HTERT RPE-1 (cell line): ENCODE measurements around the gene UNC13B.
"Not testable (repeated sequence)": the region's sequence is repeated elsewhere in the genome, so short reads cannot be mapped to it uniquely, and the experiment has no call there.

Experiments used
- in situ Hi-C: fragments of 300-500 bp; cut with MboI; formaldehyde crosslinking; loops from 4 replicates; pipeline ENCODE4 v1.14.3; 2020; ENCODE audit warnings: low sequenced_read_pairs

The UNC13B gene

DNA sequence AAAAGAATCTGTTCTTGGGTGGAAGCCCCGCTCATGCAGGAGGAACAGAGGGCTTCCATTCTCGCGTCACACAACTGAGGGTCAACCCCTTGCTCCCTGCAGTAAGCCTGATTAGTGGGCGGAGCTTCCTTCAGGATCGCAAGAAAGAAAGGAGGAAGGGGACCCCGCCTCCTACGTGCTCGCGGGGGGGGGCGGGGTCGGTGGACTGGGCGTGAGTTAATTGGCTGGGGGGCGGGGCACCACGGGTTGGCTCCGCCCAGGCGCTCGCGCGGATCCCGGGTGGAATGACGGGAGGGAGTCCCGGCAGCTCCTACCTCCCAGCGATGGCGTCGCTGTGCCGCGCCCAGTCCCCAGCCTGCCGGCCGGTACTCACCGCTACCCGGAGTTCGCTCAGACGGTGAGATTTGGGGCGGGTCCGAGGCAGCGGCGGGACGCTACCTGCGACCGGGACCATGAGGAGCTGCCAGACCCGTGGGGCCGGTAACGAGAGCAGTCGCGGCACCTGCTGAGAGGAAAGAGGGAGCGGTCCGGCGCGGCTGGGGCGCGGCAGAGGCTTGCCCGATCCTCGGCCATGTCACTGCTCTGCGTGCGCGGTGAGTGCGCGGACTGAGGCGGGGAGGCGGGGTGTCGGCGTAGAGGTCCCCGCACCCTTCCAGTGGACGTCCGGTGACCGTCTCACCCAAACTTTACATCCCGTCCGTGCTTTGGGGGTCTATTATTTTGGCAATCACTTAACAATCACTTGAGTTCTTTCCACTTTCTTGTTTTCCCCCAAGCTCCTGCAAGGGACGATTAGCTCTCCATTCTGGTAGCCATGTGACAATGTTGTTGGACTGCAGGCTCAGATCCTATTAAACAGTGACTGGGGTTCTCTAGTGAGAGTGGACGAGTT lies at the start of gene UNC13B:
Gene UNC13B, plus strand, starts transcription at position 297 of the 892 bp plus-strand sequence. Its CDS starts 275 bp downstream, at position 572.
- in situ Hi-C loops = no loop called here

DNA sequence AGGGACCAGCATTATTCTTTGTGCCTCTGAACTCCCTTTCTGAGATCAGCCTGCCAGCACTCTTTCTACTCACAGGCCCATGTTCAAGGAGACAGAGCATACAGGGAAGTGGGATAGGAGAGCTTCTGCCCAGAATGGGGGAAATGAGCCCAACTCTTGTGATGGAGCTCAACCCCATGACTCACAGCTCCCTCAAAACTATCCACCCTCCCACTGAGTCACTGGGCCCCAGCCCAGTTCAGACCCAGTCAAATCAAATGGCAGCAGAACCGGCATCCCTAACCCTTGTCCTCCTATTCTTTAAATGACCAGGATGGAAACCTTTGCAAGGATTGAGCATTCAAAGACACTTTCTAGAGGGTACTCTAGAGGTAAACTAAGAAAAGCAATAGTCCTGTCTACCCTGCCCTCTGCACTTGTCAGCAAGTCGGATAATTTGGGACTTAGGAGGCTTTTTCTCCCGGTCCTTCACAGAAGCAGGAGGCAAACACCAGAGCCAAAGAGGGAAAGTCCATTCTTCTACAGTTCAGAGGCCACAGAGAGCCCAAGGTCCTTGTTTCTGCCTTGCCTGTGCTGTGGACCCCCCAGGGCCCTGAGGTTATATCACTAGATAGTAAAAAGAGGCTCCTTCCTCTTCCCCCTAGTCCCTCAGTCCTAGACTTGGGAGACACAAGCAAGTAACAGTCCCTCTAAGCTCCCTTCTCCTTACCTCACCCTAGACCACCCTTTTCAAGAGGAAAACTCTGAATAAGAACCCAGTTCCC lies 49.4 kb upstream of the UNC13B start:
- in situ Hi-C loops = no loop called here

DNA sequence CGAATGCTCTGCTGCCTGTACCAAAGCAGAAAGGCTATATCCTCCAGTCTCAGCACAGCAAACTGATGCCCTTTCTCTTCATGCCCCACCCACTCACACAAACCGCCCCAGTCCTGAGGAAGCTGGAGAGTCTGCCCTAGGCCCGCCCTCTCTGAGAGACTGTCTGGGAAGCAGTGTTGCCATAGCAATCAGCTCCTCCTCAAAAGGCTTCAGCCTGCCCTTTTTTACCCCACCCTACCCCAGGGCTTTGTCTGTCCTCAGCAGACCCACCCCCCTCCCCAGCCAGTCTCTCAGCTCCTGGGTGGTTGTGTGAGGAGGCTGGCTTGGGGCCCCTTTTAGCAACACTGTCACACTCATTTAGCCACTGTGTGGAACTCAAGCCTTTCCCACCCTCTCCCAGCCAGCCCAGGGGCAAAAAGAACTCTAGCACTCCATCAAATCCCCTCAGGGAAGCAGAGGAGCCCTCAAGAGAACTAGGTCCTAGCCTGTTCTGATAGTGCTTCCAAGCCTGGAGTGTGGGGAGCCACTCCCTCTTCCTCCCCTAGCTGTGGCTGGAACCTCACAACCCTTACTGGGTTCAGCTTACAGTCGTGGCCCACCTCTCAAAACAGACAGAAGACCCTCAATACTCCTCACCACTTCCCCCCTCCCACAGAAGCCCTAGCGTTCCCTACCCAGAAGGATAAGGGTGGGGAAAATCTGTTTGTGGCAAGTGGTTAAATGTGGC lies 47.5 kb upstream of the UNC13B start:
- in situ Hi-C loops = no loop called here

DNA sequence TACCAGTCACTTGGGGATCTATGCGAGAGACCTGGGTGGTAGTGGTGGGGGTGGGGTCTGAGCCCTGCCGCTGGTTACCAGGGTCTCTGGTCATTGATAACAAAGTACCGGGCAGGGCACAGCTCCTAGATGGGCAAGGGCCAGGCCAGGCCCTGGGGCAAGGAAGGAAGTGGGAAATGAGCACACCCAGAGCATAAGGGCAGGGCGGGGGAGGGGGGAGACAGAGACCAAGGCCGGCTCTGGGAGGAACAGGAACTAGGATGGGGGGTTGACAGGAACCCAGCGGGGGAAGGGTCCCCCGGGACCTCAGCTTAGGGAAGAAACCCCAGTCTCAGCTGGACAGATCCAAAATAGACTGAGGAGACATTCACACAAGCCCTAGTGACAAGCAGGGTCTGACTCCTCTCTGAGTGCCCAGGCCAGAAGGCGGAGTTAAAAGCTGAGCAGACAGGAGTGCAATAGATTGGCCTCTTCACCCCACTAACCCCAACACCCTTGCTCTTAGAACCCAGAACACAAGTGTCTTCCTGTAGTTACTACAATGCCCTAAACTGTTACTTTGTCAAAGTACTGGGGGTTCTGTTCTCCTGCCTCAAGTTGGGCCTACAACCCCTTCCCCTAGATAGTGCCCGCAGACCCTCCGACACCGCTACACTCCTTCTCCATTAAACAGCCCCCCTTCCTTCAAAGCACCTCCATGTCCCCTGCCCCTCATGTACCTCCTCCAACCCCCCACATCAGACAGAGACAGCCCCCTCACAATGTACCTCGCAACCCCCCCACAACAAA lies 46.8 kb upstream of the UNC13B start:
- in situ Hi-C loops = no loop called here

DNA sequence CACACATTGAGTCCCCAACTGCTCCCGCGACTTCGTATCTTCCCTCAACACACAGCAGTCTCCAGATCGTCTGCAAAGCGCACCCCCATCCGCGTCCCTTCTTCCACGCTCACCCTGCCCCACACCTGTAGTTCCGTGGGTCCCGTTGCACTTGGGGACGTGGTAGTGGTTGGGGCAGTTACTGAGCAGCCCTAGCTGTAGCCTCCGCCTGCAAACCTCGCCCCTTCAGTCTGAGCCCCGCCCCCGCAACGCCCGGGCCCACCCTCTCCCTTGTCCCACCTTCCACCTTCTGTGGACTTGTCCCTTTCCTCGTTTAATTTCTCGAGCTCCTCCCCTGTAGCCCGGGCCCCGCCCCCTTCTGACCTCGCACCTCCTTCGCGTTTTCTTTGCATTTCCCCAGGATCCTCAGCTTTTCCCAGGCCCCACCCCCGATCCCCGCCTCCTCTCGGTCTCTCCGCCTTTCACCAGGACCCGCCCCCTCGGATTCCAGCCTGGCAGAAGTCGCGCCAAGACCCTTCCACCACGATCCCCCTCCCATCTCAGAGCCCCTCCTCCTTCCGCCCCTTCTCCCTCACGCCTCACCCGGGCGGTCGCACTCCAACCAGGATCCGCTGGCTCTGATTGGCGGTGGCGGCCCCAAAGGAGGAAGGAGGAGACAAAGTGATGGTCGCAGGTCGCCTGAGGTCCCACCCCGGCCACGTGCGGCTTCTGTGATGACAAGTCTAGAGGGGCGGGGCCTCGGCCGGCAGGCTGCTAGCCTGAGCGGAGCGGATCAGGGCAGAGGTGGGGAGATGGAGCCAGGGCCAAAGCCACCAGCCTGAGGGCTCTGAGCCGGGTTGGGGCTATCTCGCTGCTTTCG lies 45.9 kb upstream of the UNC13B start, which contains the start of gene ATOSB:
Gene ATOSB, minus strand, starts transcription at position 183 of the 859 bp plus-strand sequence. CDS start 7,588 bp downstream, outside the sequence.
- in situ Hi-C loops = no loop called here

DNA sequence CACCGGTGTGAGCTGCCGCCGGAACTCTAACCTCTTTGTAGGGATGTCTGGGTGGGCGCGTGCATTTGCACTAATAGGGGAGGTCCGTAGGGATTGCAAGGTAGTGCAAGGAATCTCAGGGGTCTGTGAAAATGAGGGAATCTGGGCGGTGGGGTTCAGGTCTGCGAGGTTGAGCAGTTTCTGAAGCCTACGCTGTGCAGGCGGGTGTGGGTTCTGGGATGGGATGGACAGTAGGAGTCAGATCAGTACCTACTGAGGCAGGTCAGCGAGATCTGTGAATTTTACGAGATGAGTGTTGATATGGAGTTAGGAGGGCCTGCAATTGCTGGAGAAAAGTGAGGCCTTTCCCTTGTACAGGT lies 45.3 kb upstream of the UNC13B start:
- in situ Hi-C loops = no loop called here

DNA sequence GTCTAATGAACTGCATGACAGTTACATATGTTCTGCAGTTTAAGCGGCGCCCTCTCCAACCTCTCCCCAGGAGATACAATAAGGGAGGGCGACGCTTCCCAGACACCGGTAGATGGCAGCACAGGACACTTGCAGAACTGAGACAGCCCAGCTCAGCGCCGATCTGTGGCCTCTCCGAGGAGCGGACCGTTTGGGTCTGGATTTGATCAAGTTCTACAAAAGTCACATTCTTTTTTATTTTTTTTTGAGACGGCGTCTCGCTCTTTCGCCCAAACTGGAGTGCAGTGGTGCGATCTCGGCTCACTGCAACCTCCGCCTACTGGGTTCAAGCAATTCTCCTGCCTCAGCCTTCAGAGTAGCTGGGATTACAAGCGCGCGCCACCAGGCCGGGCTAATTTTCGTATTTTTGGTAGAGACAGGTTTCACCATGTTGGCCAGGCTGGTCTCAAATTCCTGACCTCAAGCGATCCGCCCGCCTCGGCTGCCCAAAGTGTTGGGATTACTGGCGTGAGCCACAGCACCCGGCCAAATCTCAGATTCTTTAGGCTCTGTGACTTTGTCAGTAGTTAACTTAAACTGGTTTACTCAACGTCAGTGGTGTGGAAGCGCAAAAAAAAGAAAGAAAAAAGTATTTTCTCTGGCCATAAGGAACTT lies 44.8 kb upstream of the UNC13B start:
- in situ Hi-C loops = no loop called here

DNA sequence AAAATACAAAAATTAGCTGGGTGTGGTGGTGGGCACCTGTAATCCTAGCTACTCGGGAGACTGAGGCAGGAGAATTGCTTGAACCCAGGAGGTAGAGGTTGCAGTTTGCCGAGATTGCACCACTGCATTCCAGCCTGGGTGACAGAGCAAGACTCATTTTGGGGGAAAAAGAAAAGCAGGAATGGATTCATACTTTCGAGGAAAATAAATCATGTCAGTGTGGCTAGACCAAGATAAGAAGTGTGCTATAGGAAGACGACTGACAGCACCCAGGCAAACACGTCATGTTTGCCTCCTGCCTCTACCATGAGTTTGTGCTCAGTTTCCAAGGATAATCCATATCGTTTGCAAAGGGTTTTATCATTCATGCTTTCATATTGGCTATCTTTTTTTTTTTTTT lies 26.9 kb upstream of the UNC13B start:
- in situ Hi-C loops = no loop called here

DNA sequence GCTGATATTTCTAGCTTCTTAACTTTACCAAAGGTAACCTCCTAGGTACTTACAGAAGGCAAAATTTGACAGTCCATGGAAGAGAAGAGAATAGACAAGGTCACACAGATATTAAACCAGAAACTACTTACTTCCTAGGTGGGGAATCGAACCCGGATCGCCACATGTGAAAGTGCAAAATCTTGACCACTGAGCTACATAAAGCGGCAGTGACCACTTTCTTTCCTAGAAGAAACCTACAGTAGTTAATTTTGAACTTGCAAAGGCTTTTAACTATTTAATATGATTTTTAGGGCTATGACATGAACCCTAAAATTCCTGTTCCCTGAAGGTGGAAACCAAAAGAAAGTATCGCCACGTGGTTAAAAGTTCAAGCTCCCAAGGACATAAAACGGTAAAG lies 25.8 kb upstream of the UNC13B start:
- in situ Hi-C loops = no loop called here

DNA sequence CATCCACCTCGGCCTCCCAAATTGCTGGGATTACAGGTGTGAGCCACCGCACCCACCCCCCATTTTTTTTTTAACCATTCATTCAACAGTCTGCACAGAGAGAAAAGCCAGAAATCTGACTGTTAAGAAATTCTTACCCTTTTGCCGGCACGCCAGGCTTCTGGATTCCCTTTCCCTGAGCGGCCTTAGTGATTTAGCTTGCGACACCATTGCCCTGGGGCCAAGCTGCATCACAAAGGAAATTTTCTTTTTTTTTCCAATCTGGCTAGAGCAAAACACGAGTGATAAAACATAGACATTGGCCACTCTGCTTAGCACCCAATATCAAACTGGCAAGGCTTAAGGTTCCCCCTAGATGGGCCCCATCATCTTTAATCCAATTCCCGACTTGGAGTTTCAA lies 24.9 kb upstream of the UNC13B start:
- in situ Hi-C loops = no loop called here

DNA sequence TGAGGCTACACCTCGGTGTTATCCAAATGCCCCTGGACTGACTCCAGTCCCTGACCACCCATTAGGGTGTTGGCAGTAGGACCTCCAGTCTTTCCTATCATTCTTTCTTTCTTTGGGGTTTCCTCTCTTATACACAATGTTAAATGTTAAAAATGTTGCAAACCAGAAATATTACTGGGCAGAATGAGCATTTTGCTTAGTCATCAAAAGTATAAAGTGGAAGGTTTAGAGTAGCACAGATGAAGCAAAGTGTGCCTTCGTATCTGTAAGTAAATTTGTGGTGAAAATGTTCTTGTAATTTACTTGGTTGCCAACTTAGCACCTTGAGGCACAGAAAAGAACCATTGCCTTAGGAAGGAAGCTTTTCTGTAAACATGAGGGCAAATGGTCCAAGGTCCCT lies 21.7 kb upstream of the UNC13B start:
- in situ Hi-C loops = no loop called here

DNA sequence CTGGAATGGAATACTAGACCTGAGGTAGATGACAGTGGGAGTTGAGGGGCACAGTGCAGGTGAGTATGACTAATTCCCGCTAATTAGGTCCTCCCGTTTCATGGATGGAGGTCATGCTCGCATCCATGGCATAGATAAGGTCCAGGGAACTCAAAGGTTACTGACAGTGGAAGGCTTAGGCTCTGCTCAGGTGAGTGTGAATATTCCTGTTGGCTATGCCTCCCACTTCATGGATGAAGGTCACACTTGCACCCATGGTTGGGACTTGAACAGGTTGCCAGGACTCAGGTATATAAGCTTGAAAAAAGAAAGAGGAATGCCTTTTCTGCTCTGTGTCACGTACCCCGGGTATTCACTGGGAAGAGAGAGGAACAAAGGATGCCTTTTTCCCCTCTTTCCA lies 19.8 kb upstream of the UNC13B start:
- in situ Hi-C loops = no loop called here

DNA sequence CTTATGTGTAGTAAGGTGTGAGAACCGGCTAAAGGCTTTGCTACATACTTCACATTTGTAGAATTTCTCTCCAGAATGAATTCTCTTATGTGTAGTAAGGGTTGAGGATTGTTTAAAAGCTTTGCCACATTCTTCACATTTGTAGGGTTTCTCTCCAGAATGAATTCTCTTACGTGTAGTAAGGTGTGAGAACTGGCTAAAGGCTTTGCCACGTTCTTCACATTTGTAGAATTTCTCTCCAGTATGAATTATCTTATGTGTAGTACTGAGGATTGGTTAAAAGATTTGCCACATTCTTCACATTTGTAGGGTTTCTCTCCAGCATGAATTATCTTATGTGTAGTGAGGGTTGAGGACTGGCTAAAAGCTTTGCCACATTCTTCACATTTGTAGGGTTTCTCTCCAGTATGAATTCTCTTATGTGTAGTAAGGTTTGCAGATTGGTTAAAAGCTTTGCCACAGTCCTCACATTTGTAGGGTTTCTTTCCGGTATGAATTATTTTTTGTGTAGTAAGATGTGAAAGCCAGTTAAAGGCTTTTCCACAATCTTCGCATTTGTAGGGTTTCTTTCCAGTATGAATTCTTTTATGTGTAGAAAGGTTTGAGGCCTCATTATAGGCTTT lies 13.8 kb upstream of the UNC13B start:
- in situ Hi-C loops = not testable (repeated sequence)

DNA sequence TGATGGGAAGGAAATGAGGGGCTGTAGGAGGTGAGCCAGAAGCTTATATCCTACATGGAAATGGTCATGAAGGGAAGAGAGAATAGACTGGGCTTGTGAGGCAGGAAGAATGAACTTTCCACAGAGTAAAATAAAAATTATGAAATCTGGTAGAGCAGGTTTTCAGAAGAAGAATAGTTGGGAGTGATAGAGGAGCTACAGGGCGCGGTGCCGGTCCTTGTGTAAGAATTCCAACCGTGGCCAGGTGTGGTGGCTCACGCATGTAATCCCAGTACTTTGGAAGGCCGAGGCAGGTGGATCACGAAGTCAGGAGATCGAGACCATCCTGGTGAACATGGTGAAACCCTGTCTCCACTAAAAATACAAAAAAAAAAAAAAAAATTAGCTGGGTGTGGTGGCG lies 8.9 kb upstream of the UNC13B start:
- in situ Hi-C loops = no loop called here

DNA sequence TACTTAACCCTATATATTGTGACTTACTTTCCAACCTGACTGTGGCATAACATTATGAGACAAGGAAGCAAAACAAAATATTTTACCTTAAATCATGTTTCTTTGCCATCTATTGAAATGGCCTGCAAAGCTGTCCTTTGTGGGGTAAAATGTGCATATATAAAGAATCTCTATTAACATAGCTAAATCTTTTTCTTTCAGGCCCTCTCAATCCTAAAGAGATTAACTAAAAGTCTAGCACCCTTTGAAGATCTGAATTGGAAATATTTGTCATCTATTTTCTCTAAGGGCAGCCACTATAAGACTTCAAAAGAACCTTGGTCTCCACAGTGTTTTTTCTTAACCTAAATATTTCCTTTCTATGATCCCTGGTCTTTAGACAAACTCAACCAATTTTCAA lies 5.0 kb upstream of the UNC13B start:
- in situ Hi-C loops = no loop called here

DNA sequence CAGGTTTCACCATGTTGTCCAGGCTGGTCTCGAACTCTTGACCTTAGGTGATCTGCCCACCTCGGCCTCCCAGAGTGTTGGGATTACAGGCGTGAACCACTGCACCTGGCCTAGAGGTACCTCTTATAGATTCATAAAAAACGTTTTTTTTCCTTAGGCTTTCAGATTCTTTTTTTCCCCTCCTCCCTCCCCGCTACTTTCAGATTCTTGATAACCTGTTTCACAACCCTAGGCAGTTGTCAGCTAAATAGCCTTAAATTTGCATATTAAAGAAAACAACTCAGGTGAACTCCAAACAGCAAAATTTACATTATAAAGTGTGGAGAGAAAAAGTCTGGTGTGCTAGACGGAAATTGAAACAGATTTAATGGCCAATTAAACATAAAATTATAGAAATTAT lies 4.0 kb upstream of the UNC13B start:
- in situ Hi-C loops = not testable (repeated sequence)

DNA sequence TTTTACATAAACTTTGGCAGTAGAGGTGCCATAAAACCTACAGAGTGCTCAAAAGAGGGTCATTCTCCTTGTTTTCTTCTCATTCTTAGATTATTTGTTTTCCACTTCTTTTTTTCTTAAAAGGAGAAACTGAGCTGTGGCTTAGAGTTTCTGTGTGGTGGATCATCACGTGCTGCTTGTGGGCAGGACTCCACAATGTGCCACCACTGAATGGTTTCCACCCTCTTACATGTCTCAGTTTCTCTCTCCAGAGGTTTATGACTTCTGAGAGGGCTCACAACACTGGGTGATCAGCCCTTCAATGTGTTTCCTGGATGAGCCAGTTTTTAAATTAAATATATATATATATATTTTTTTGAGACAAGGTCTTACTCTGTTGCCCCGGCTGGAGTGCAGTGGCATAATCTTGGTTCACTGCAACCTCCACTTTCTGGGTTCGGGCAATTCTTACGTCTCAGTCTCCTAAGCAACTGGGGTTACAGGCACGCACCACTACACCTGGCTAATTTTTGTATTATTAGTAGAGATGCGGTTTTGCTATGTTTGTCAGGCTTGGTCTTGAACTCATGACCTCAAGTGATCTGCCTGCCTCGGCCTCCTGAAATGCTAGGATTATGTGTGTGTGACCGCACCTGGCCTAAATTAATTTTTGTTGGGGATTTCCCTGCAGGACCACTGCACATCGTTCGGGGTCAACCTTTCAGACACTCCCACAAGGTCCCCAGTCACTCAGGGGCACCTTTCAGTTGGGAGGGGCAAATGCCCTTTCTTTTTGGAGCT lies 3.1 kb upstream of the UNC13B start:
- in situ Hi-C loops = no loop called here
